Measurements from ENCODE around the gene PLA2G6. TPM values are rescaled to one million over a fixed set of nuclear protein-coding genes. Genes with fewer than 3 reads are reported as not detected.

Gene PLA2G6
- total RNA-seq, 1 donor from 2014 or later, result 76.4 TPM

DNA sequence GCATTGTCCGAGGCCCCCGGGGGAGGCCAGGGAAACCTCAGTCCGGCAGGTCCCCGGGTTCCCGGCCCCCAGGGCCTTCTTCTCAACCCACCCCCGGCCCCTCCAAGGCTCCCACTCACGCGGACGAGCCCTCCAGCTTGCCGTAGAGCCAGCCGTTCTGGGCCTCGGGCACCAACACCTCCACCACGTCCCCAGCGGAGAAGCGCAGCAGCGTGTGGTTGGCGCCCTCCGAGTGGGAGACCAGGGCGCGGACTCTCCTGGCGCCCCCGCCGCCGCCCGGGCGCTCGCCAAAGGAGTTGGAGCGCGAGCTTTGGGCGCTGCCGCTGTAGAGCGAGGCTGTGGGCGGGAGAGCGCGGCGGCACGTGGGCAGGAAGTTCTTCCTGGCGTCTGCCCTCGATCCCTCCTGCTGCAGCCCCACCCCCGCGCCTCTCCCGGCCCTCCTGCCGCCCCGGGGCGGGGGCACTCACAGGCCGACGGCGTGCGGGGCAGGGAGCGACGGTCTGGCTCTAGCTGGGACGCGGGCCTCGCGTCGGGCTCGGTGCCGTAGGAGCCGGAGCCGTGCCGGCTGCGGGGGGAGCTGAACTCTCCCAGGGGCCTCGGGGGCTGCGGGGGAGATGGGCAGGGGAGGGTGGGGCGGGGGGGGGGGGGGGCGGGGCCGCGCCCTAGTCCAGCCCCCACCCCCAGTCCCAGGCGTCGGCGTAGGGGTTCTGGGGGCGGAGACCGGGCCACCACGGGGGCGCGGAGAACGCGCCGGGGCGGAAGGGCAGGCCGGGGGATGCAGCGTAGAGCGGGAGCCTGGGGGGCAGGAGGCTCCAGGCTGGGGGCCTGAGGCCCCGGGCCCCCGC lies 92.8 kb downstream of the PLA2G6 start:
- Mint-ChIP-seq H3K4me1 (ENCODE audit: low read depth) (peaks cover 10% of the 10 kb centered on the region), H3K36me3 (ENCODE audit: insufficient read depth) (peaks cover 9% of the 10 kb centered on the region), H3K27me3 (peaks cover 3% of the 10 kb centered on the region), H3K9me3 (ENCODE audit: low read depth) (no peaks in the 10 kb centered on the region), H3K27ac (no peak overlapping the region), H3K4me3 (ENCODE audit: low read depth) (no peak overlapping the region)
- DNase-seq (ENCODE audit: low spot score, unreplicated experiment), result no peak
- no peak for TF ChIP-seq CTCF (IDR thresholded peaks at IDR 0.05; ENCODE audit: unreplicated experiment)

DNA sequence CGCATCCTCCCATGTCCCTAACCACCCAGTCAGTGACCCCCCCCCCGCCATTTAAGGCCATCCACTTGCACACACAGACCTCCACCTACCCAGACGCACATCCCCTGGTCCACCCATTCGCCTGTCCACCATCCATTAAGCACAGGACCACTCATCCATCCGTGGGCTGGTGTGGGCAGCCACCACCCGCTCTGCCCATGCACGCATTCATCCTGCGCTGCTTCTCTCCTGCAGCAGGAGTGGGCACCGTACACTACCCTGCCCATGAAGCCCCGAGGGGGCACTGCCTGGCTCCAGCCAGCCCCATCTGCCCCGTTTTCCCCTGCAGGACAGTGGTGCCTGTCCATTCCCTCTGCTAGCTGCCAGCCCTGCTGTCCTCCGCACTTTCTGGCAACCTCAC lies 93.8 kb downstream of the PLA2G6 start:
- Mint-ChIP-seq H3K27me3 (peaks cover 3% of the 10 kb centered on the region), H3K9me3 (ENCODE audit: low read depth) (no peaks in the 10 kb centered on the region), H3K4me3 (ENCODE audit: low read depth) (no peak overlapping the region), H3K4me1 (ENCODE audit: low read depth) (peaks cover 8% of the 10 kb centered on the region), H3K36me3 (ENCODE audit: insufficient read depth) (peaks cover 4% of the 10 kb centered on the region), H3K27ac (no peak overlapping the region)
- no peak for DNase-seq (ENCODE audit: low spot score, unreplicated experiment)
- no peak for TF ChIP-seq CTCF (IDR thresholded peaks at IDR 0.05; ENCODE audit: unreplicated experiment)

DNA sequence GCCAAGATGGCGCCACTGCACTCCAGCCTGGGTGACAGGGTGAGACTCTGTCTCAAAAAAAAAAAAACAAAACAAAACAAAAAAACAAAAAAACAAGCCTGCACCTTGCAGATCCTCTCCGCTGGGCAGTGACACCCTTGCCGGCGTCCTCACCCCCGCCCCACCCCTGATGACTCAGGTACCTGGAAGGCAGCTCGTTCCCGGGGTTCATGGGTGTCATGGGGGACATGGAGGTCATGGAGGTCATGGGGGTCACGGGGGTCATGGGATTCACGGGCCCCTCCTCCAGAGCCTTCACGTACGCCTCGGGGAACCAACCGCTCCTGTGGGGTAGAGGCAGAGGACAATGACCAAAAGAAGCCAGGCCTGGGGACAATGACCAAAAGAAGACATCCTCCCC lies 94.7 kb downstream of the PLA2G6 start:
- peaks cover 8% of the 10 kb centered on the region for H3K4me1 Mint-ChIP-seq (ENCODE audit: low read depth)
- peaks cover 3% of the 10 kb centered on the region for H3K27me3 Mint-ChIP-seq
- no peak for TF ChIP-seq CTCF (IDR thresholded peaks at IDR 0.05; ENCODE audit: unreplicated experiment)
- peaks cover 4% of the 10 kb centered on the region for H3K36me3 Mint-ChIP-seq (ENCODE audit: insufficient read depth)
- no peaks in the 10 kb centered on the region for H3K9me3 Mint-ChIP-seq (ENCODE audit: low read depth)
- no peak overlapping the region for H3K27ac Mint-ChIP-seq
- DNase-seq (ENCODE audit: low spot score, unreplicated experiment), result no peak
- no peak overlapping the region for H3K4me3 Mint-ChIP-seq (ENCODE audit: low read depth)

DNA sequence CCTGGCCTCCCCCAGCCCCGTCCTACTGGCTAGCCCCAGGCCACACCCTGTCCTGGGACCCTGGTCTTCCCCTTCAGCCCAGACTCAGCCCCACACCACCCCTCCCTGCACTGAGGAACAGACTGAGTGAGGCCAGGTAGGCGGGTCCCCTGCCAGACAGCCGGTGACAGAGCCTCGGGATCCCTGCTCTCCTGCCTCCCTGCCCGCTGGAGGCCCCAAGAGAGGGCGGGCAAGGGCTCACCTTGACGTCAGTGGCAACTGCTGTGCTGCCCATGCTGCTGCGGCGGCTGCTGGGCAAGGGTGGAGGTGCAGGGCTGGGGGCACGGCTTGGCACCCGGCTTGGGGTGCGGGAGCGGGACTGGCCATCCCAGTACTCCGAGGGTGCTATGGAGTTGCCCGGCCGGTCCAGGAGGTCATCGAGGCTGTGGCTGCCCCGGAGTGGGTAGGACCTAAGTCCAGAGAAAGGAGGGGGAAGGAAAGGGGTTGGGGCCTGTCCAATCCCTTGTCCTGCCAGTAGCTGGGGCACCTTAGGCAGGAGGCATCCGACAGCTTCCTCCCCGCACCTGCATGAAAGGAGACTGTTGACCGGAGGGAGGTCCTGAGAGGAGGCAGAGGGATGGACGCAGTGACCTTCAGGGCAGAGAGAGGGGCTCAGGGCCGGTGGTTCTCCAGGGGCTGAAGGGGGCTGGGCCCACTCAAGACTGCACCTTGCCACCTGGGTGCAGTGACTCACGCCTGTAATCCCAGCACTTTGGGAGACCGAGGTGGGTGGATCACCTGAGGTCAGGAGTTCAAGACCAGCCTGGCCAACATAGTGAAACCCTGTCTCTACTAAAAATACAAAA lies 95.4 kb downstream of the PLA2G6 start:
- DNase-seq (ENCODE audit: low spot score, unreplicated experiment), result no peak
- no peaks in the 10 kb centered on the region for H3K9me3 Mint-ChIP-seq (ENCODE audit: low read depth)
- peaks cover 3% of the 10 kb centered on the region for H3K27me3 Mint-ChIP-seq
- H3K27ac Mint-ChIP-seq, result no peak overlapping the region
- H3K4me3 Mint-ChIP-seq (ENCODE audit: low read depth), result no peak overlapping the region
- H3K36me3 Mint-ChIP-seq (ENCODE audit: insufficient read depth), result peaks cover 4% of the 10 kb centered on the region
- peaks cover 8% of the 10 kb centered on the region for H3K4me1 Mint-ChIP-seq (ENCODE audit: low read depth)
- no peak for TF ChIP-seq CTCF (IDR thresholded peaks at IDR 0.05; ENCODE audit: unreplicated experiment)

GRCh38 chr22:38085501-38085900 lies 96.1 kb downstream of the PLA2G6 start:
- TF ChIP-seq CTCF (IDR thresholded peaks at IDR 0.05; ENCODE audit: unreplicated experiment), result no peak

More at GRCh38 chr22:38085501-38085900, 96.1 kb downstream of the PLA2G6 start:
- no peak for DNase-seq (ENCODE audit: low spot score, unreplicated experiment)
- peaks cover 4% of the 10 kb centered on the region for H3K36me3 Mint-ChIP-seq (ENCODE audit: insufficient read depth)
- no peak overlapping the region for H3K4me3 Mint-ChIP-seq (ENCODE audit: low read depth)
- H3K27me3 Mint-ChIP-seq, result peaks cover 3% of the 10 kb centered on the region
- no peak overlapping the region for H3K27ac Mint-ChIP-seq
- peaks cover 8% of the 10 kb centered on the region for H3K4me1 Mint-ChIP-seq (ENCODE audit: low read depth)
- H3K9me3 Mint-ChIP-seq (ENCODE audit: low read depth), result no peaks in the 10 kb centered on the region

Data from progenitor cell of endocrine pancreas (in vitro differentiated cells).